HepG2 (cell line): ENCODE data around the gene RHOBTB3. TPM values are rescaled to one million over a fixed set of nuclear protein-coding genes. Genes with fewer than 3 reads are reported as not detected.

ENCODE experiments used
- ELK4 ChIP-seq: sonication (generic); formaldehyde crosslinking; IDR thresholded peaks from 2 replicates; pipeline ENCODE4 v1.9.0; 2021; ENCODE audit warnings: missing genetic modification reagents, borderline replicate concordance
- FLYWCH1 ChIP-seq: sonication (generic); formaldehyde crosslinking; IDR thresholded peaks from 2 replicates; pipeline ENCODE4 v1.8.1; 2023; ENCODE audit warnings: mild to moderate bottlenecking, missing genetic modification reagents
- IKZF1 ChIP-seq: fragments of 450-650 bp; IDR thresholded peaks from 2 replicates; pipeline ENCODE4 v1.7.1; 2016
- IKZF5 ChIP-seq: IDR thresholded peaks from 2 replicates; pipeline ENCODE4 v1.6.1; 2018; ENCODE audit warnings: missing genetic modification reagents, mild to moderate bottlenecking, missing compliant biosample characterization
- MYC ChIP-seq: sonication (generic); formaldehyde crosslinking; IDR thresholded peaks from 2 replicates; pipeline ENCODE4 v1.9.0; 2021; ENCODE audit warnings: missing genetic modification reagents, borderline replicate concordance
- NFE2 ChIP-seq: sonication (generic); formaldehyde crosslinking; IDR thresholded peaks from 2 replicates; pipeline ENCODE4 v1.4.0; 2020; ENCODE audit warnings: missing genetic modification reagents
- NR2F6 ChIP-seq, 2 experiments: IDR thresholded peaks; 2 replicates each; pipeline ENCODE4 v1.6.1; 2016; ENCODE audit warnings: antibody characterized with exemption in 1 of 2, mild to moderate bottlenecking in 1 of 2
- PATZ1 ChIP-seq: sonication (generic); formaldehyde crosslinking; IDR thresholded peaks from 2 replicates; pipeline ENCODE4 v1.4.0; 2020; ENCODE audit warnings: missing genetic modification reagents
- PHF20 ChIP-seq: sonication (generic); formaldehyde crosslinking; IDR thresholded peaks from 2 replicates; pipeline ENCODE4 v1.5.0; 2020; ENCODE audit warnings: mild to moderate bottlenecking, missing genetic modification reagents
- PRDM10 ChIP-seq: sonication (generic); formaldehyde crosslinking; IDR thresholded peaks from 2 replicates; pipeline ENCODE4 v1.4.0; 2020; ENCODE audit warnings: low read depth, missing genetic modification reagents
- ZIK1 ChIP-seq: sonication (generic); formaldehyde crosslinking; IDR thresholded peaks from 2 replicates; pipeline ENCODE4 v1.5.0; 2020; ENCODE audit warnings: mild to moderate bottlenecking, low read depth, missing genetic modification reagents, borderline replicate concordance
- ZNF333 ChIP-seq: sonication (generic); formaldehyde crosslinking; IDR thresholded peaks from 2 replicates; pipeline ENCODE4 v1.4.0; 2020; ENCODE audit warnings: mild to moderate bottlenecking, missing genetic modification reagents, borderline replicate concordance
- ZNF569 ChIP-seq: sonication (generic); formaldehyde crosslinking; IDR thresholded peaks from 2 replicates; pipeline ENCODE4 v1.5.0; 2020; ENCODE audit warnings: mild to moderate bottlenecking, missing genetic modification reagents, moderate library complexity, borderline replicate concordance
- ZNF740 ChIP-seq: sonication (generic); formaldehyde crosslinking; IDR thresholded peaks from 2 replicates; pipeline ENCODE4 v1.4.0; 2020; ENCODE audit warnings: missing genetic modification reagents
- ZNF777 ChIP-seq: sonication (generic); formaldehyde crosslinking; IDR thresholded peaks from 2 replicates; pipeline ENCODE4 v1.4.0; 2020; ENCODE audit warnings: missing genetic modification reagents
- polyA plus RNA-seq, 8 experiments: library from polyadenylated mRNA; depleted of rRNA in 3 of 8; stranded (reverse) in 7 of 8; unstranded in 1 of 8; fragments of >200 nt; fragmentation: Illumina TruSeq in 4 of 8; extraction: Trizol in 4 of 8; gene quantifications; 2 replicates each; pipeline versions ENCODE4 v1.2.1 to v1.2.3, GENCODE V29; 2011 to 2016; ENCODE audit warnings: low read depth in 4 of 8, missing spikeins in 1 of 8, mixed read lengths in 1 of 8; ENCODE audit not compliant: insufficient read depth in 1 of 8
- total RNA-seq, 5 experiments: library from RNA; depleted of rRNA; stranded (reverse); fragments of >200 nt; fragmentation: Illumina TruSeq; extraction: Trizol; gene quantifications; 2 replicates each; pipeline ENCODE4 v1.2.3, GENCODE V29; 2016; ENCODE audit warnings: low read depth in 1 of 5

The RHOBTB3 gene
- total and polyA plus RNA-seq, 2 of the 13 experiments (the other 11 are each of a cell fraction or from before 2014, with no cell fraction given) = 31.6 to 35.4 TPM

- TF ChIP-seq IKZF1 (no peak), IKZF5 (CRISPR knock-in tag) (peak; percentile 77), ZNF569 (CRISPR knock-in tag) (no peak), ELK4 (CRISPR knock-in tag) (no peak), NFE2 (CRISPR knock-in tag) (no peak), PATZ1 (no peak), NR2F6 (IDR thresholded peaks at IDR 0.05) (peak; percentile 74), NR2F6 (CRISPR knock-in tag; IDR thresholded peaks at IDR 0.05) (peak; percentile 45; the same call in 1 of the 2 replicates), ZNF740 (CRISPR knock-in tag) (no peak), ZNF777 (CRISPR knock-in tag) (no peak), PRDM10 (no peak), PHF20 (CRISPR knock-in tag) (no peak), FLYWCH1 (CRISPR knock-in tag) (no peak), ZNF333 (CRISPR knock-in tag) (peak; percentile 53; the same call in 1 of the 2 replicates), MYC (CRISPR knock-in tag) (no peak), ZIK1 (no peak)
These were observed 72.4 kb downstream of the RHOBTB3 start (continued) for GRCh38 chr5:95803271-95804148.
